ENCODE data around the gene CABP2.

Gene CABP2

DNA sequence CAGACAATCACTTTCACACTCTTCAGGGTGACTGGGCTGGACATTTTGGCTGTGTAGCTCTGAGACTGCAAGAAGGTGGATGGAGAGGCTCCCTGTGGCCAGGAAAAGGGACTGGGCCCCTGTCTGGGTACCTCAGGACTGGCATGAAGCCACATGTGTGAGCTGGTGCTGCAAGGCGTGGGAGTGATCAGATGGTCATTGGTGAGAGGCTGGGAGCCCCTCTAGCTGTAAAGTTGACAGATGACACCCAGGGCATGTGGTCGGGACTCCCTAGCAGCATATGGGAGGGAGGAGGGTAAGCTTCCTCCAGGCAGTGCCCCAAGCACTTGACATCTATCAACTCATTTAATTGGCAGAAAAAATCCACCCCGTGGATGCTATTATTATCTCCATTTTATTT is 18.9 kb upstream of the CABP2 start:
- Histone ChIP-seq H3K9me2 (ENCODE audit: low read depth, low read length) (no peaks in the 10 kb centered on the region), H3K27ac (ENCODE audit: low read depth, low read length, poor library complexity, severe bottlenecking) (no peak overlapping the region), H3K9me3 (ENCODE audit: low read length) (no peaks in the 10 kb centered on the region), H2AFZ (ENCODE audit: low read length) (no peak overlapping the region), H3K27me3 (ENCODE audit: insufficient read depth, low read length) (no peaks in the 10 kb centered on the region; the same call in 1 of the 2 replicates), H3K36me3 (ENCODE audit: insufficient read depth, low read length) (no peaks in the 10 kb centered on the region), H3K79me2 (ENCODE audit: insufficient read depth, low read length) (no peaks in the 10 kb centered on the region), H4K20me1 (ENCODE audit: insufficient read depth, low read length) (no peaks in the 10 kb centered on the region), H3F3A (ENCODE audit: insufficient read depth, low read length) (no peaks in the 10 kb centered on the region), H3K4me1 (ENCODE audit: insufficient read depth, low read length, severe bottlenecking) (peaks cover 10% of the 10 kb centered on the region), H3K4me3 (ENCODE audit: low read depth, low read length, poor library complexity, severe bottlenecking) (no peak overlapping the region), H3K9ac (ENCODE audit: low read length) (no peak overlapping the region), H3K4me2 (ENCODE audit: low read length) (no peak overlapping the region)
- TF ChIP-seq CTCF (IDR thresholded peaks at IDR 0.05; ENCODE audit: low read length) (no peak), EZH2 (IDR thresholded peaks at IDR 0.05; ENCODE audit: borderline replicate concordance, low read length) (no peak)

DNA sequence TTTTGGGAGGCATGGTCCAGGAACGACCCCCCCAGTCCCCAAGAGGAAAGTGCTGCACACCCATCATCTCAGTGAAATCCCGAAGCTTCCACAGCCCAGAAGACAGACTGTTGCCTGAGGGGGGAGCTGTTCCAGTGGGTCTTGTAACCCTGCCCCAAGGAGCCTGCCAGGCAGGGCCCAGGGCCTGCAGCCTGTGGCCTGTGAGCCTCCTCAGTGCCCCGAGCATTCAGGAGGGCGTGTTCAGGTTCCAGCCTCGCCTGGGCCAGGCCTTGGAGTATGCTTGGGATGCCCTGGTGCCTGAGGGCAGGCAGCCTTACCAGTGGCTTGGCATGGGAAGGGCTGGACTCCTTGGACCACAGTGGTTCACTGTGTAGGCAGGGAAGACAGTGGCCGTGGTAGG is 18.0 kb upstream of the CABP2 start:
- no peak overlapping the region for H3K4me2 ChIP-seq (ENCODE audit: low read length)
- H3K27ac ChIP-seq (ENCODE audit: low read depth, low read length, poor library complexity, severe bottlenecking): no peak overlapping the region
- no peak overlapping the region for H2AFZ ChIP-seq (ENCODE audit: low read length)
- no peaks in the 10 kb centered on the region for H3K36me3 ChIP-seq (ENCODE audit: insufficient read depth, low read length)
- no peaks in the 10 kb centered on the region; the same call in 1 of the 2 replicates for H3K27me3 ChIP-seq (ENCODE audit: insufficient read depth, low read length)
- peak; percentile 4; the same call in 1 of the 2 replicates for TF ChIP-seq CTCF (IDR thresholded peaks at IDR 0.05; ENCODE audit: low read length)
- no peak for TF ChIP-seq EZH2 (IDR thresholded peaks at IDR 0.05; ENCODE audit: borderline replicate concordance, low read length)
- H3K9ac ChIP-seq (ENCODE audit: low read length): no peak overlapping the region
- no peaks in the 10 kb centered on the region for H3K79me2 ChIP-seq (ENCODE audit: insufficient read depth, low read length)
- H3K9me2 ChIP-seq (ENCODE audit: low read depth, low read length): no peaks in the 10 kb centered on the region
- H4K20me1 ChIP-seq (ENCODE audit: insufficient read depth, low read length): no peaks in the 10 kb centered on the region
- H3K4me3 ChIP-seq (ENCODE audit: low read depth, low read length, poor library complexity, severe bottlenecking): no peak overlapping the region
- no peaks in the 10 kb centered on the region; the same call in 1 of the 2 replicates for H3K9me3 ChIP-seq (ENCODE audit: low read length)
- H3F3A ChIP-seq (ENCODE audit: insufficient read depth, low read length): no peaks in the 10 kb centered on the region
- peaks cover 10% of the 10 kb centered on the region for H3K4me1 ChIP-seq (ENCODE audit: insufficient read depth, low read length, severe bottlenecking)

DNA sequence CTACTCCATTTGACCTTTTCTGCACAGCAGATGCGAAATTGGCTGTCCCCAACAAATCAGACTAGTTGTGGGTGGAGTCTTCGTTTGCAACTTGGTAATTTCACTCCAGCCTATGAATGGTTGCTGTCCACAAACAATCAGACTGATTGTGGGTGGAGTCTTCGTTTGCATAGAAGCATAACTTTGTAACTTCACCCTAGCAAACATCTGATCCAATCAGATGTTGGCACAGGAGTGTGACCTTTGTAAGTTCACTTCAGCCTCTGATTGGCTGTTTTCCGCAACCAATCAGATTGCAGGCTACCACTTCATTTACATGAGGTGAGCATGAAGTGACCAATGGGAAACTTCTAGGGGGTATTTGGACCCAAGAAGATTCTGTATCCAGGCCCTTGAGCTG is 16.3 kb upstream of the CABP2 start:
- Histone ChIP-seq H3F3A (ENCODE audit: insufficient read depth, low read length) (no peaks in the 10 kb centered on the region), H3K9me2 (ENCODE audit: low read depth, low read length) (no peaks in the 10 kb centered on the region), H3K4me3 (ENCODE audit: low read depth, low read length, poor library complexity, severe bottlenecking) (no peak overlapping the region), H3K9me3 (ENCODE audit: low read length) (peaks cover 7% of the 10 kb centered on the region), H3K4me2 (ENCODE audit: low read length) (no peak overlapping the region), H3K27ac (ENCODE audit: low read depth, low read length, poor library complexity, severe bottlenecking) (no peak overlapping the region), H3K79me2 (ENCODE audit: insufficient read depth, low read length) (no peaks in the 10 kb centered on the region), H2AFZ (ENCODE audit: low read length) (no peak overlapping the region), H3K36me3 (ENCODE audit: insufficient read depth, low read length) (no peaks in the 10 kb centered on the region), H3K27me3 (ENCODE audit: insufficient read depth, low read length) (no peaks in the 10 kb centered on the region; the same call in 1 of the 2 replicates), H3K9ac (ENCODE audit: low read length) (no peak overlapping the region), H4K20me1 (ENCODE audit: insufficient read depth, low read length) (no peaks in the 10 kb centered on the region), H3K4me1 (ENCODE audit: insufficient read depth, low read length, severe bottlenecking) (peaks cover 1% of the 10 kb centered on the region)
- TF ChIP-seq CTCF (IDR thresholded peaks at IDR 0.05; ENCODE audit: low read length) (no peak), EZH2 (IDR thresholded peaks at IDR 0.05; ENCODE audit: borderline replicate concordance, low read length) (no peak)
